ENCODE data around the gene TOMM7.
"Not testable (repeated sequence)": the region's sequence is repeated elsewhere in the genome, so short reads cannot be mapped to it uniquely, and the experiment has no call there.

TOMM7 gene

GRCh38 chr7:22854158-22855048 is 31.8 kb upstream of the TOMM7 start:
- intact Hi-C loops (cut with DNase I) = no loop called here
- peak; percentile 9 to 83 (median 54) for DNase-seq

DNA sequence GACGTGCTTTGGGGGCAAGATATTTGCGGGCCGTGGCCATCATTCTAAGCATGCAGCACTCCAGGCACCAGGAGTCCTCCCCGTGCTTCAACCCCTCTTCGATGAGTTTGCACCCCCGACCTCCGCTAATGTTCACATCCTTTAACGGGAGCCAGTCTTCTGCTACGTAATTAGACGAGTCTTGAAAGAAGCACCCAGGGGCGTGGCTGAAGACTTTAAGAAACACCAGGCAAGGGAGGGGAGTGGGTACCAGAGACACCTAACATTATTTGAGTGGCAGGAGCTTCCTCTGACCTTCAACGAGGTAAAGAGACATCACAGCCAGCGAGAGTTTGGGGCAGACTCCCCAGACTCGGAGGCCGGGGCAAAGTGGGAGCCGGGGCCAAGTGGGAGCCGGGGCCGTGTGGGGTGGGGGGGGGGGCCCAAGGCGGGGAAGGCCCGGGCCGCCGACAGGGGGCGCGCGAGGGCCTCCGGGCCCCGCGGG is 31.1 kb upstream of the TOMM7 start:
- intact Hi-C loops (cut with DNase I) = no loop called here
- DNase-seq = no peak

GRCh38 chr7:22853138-22853537 is 30.5 kb upstream of the TOMM7 start:
- intact Hi-C loops (cut with DNase I) = no loop called here
- DNase-seq = no peak

- DNase-seq = no peak
- intact Hi-C loops (cut with DNase I) = no loop called here
Observed at GRCh38 chr7:22851145-22851544, 28.5 kb upstream of the TOMM7 start.

GRCh38 chr7:22850394-22850793 is 27.7 kb upstream of the TOMM7 start:
- DNase-seq; intact Hi-C loops (cut with DNase I): not testable (repeated sequence)

GRCh38 chr7:22849662-22850061 is 27.0 kb upstream of the TOMM7 start:
- intact Hi-C loops (cut with DNase I) = no loop called here
- no peak for DNase-seq

- intact Hi-C loops (cut with DNase I) = no loop called here
- DNase-seq = no peak
Observed at GRCh38 chr7:22849172-22849571, 26.5 kb upstream of the TOMM7 start.

DNA sequence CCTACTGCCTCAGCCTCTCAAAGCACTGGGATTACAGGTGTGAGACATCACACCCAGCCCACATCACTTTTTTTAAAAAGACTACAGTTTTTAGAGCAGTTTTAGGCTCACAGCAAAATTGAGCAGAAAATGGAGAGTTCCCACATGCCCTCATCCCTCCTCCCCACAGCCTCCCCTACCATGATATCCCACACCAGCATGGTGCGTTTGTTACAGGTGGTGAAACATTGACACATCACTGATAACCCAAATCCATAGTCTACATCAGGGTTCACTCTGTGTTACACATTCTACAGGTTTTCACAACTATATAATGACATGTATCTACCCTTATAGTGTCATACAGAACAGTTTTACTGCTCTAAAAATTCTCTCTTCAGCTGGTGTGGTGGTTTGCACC is 24.3 kb upstream of the TOMM7 start:
- intact Hi-C loops (cut with DNase I) = no loop called here
- DNase-seq = no peak

- DNase-seq = peak in 1 of 42 donors; percentile 14
- intact Hi-C loops (cut with DNase I) = no loop called here
Observed at GRCh38 chr7:22845221-22845834, 22.7 kb upstream of the TOMM7 start.

- intact Hi-C loops (cut with DNase I) = no loop called here
- DNase-seq = no peak
Observed at GRCh38 chr7:22843681-22844309, 21.1 kb upstream of the TOMM7 start.

- no peak for DNase-seq
- intact Hi-C loops (cut with DNase I) = no loop called here
Observed at GRCh38 chr7:22842973-22843372, 20.3 kb upstream of the TOMM7 start.

DNA sequence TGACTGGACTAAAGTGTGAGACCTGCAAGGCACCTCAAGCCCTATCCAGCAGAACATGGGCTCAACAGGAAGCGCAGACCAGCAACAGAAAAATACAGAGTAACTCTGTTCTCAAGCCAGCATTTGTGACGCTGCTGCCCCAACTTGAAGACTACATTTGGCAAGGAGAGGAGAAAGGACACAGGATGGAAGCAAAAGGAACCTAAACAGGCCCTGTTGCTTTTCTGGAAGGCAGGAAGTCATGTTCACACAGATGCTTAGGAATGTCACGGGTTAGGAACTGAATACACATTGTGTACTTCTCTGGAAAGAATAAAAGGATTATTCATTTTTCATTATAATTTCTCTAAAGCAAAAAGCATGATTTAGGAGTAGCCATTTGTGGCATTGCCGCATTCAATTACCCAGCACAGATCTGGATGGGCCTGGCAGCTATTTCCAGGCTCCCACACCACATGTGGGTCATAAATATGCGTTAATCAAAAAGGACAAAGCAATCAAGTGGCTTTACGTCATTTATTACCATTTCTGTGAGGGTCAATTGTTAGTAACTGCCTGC is 19.8 kb upstream of the TOMM7 start:
- peak in 16 of 42 donors; percentile 14 to 73 (median 33) for DNase-seq
- intact Hi-C loops (cut with DNase I) = no loop called here

GRCh38 chr7:22841954-22842353 is 19.3 kb upstream of the TOMM7 start:
- peak in 1 of 42 donors; percentile 50 for DNase-seq
- intact Hi-C loops (cut with DNase I) = no loop called here

DNA sequence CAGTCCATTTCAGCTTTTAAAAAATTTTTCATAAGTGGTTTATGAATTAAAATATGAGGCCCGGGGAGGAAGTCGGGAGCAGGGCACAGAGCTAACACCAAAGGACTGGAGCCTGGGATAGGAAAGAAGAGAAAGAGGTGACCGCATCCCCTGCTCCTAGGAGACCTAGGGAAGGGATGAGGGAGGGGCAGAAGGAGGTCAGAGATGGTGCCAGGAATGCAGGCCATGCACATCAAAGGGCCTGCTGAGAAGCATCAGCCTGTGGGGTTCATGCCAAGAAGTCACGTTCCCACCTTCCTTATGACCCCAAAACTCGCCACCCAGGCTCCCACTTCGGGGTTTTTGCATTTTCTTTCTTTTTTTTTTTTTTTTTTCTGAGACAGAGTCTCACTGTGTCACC is 14.7 kb upstream of the TOMM7 start:
- intact Hi-C loops (cut with DNase I) = no loop called here
- no peak for DNase-seq

GRCh38 chr7:22836506-22836905 is 13.9 kb upstream of the TOMM7 start:
- intact Hi-C loops (cut with DNase I); DNase-seq: not testable (repeated sequence)

DNA sequence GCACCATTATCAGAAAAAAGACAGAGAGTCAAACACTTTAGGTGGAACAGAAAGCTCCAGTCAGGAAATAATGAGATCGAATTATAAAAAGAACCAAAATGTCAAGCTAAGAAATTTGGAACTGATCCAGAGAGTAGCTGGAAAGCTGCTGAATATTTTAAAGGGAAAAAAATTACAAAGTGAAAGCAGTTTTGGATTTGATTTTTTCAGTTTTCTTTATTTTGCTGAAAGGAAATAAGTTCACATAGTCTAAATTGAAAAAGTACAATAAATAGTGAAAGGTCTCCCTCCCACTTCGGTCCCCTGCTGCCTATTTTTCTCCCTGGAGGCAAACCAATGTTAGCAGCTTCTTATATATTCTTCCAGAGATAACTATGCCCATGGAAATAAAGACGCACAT is 11.3 kb upstream of the TOMM7 start:
- DNase-seq = no peak
- intact Hi-C loops (cut with DNase I) = no loop called here

DNA sequence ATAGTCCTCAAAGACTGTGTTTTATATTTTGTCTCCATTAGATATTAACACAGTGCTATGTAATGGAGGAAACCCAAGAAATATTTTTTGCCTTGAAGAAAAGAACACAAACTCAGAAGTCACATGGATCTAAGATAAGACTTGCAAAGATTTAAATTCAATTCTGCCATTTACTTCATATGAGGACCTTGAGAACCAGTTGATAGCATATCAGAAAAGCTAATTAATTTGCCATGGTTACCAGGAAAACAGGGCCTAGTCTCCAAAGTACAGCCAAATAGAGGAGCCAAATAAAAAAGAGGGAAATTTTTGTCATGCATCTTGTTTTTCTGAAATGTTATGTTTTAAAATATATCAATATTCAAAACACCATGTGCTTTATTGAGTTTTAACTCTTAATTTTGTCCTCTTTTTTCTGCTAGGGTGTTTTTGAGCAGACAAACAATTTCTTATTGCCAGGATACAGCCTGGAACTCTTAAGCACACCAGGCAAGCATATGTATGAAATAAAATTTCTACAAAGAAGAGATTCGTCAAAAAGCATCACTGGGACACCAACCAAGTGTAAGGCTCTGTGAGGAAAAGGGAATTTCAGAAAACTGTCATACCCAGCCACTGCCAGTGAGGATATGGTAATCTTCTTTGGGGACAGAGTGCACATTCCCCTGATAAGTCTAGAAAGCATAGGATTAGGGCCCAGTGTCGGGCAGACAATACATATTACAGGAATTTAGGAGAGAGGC is 10.6 kb upstream of the TOMM7 start:
- intact Hi-C loops (cut with DNase I) = no loop called here
- DNase-seq = no peak

- intact Hi-C loops (cut with DNase I) = no loop called here
- DNase-seq = no peak
Observed at GRCh38 chr7:22832401-22832800, 9.8 kb upstream of the TOMM7 start.
